Activated CD4-positive, alpha-beta T cell treated with anti-CD3 and anti-CD28 coated beads for 36 hours (primary cell): ENCODE measurements around the gene SOS2. TPM values are rescaled to one million over a fixed set of nuclear protein-coding genes. Genes with fewer than 3 reads are reported as not detected.

ENCODE experiments used
- ATAC-seq: fragments of 200-7000 bp; cut with Tn5 transposase; one replicate; pipeline ENCODE4 v1.10.0; 2021; ENCODE audit warnings: mild to moderate bottlenecking, moderate library complexity
- CTCF ChIA-PET: fragments of 350-600 bp; sonication (Branson Sonifier 250); formaldehyde crosslinking; loops from one replicate; lab custom pipeline; 2021; ENCODE audit warnings: antibody characterized with exemption; lab: Charles Lee
- POLR2A ChIA-PET: fragments of 350-600 bp; sonication (Branson Sonifier 250); formaldehyde crosslinking; loops from one replicate; lab custom pipeline; 2021; ENCODE audit warnings: antibody characterized with exemption, inconsistent platforms; lab: Charles Lee
- DNase-seq: peaks from one replicate; pipeline ENCODE4 v3.0.0-alpha.2; 2020
- H3K27ac Mint-ChIP-seq: one replicate; pipeline ENCODE4 v1.8.0; 2021; ENCODE audit warnings: mixed read lengths
- H3K27me3 Mint-ChIP-seq: one replicate; pipeline ENCODE4 v1.8.0; 2021; ENCODE audit warnings: mixed read lengths
- H3K36me3 Mint-ChIP-seq: one replicate; pipeline ENCODE4 v1.8.0; 2021; ENCODE audit warnings: low read depth, mixed read lengths
- H3K4me1 Mint-ChIP-seq: one replicate; pipeline ENCODE4 v1.8.0; 2021; ENCODE audit warnings: mixed read lengths
- H3K4me3 Mint-ChIP-seq: one replicate; pipeline ENCODE4 v1.8.0; 2021; ENCODE audit warnings: mild to moderate bottlenecking, moderate library complexity, mixed read lengths
- H3K9me3 Mint-ChIP-seq: one replicate; pipeline ENCODE4 v1.8.0; 2021; ENCODE audit warnings: low read depth, mixed read lengths
- intact Hi-C, 2 experiments: fragments of 100-400 bp; cut with DNase I in 1 of 2; cut with micrococcal nuclease in 1 of 2; formaldehyde crosslinking; loops; one replicate each; pipeline versions ENCODE4 v1.14.2 to v1.15.1; 2022 to 2024; cut with DNase I, micrococcal nuclease
- total RNA-seq, 2 experiments: library from RNA; stranded (reverse); gene quantifications; one replicate each; pipeline ENCODE4 v1.2.3, GENCODE V29; 2021

SOS2 gene
- total RNA-seq = 10 to 100 TPM; 20.2 to 20.9 TPM

DNA sequence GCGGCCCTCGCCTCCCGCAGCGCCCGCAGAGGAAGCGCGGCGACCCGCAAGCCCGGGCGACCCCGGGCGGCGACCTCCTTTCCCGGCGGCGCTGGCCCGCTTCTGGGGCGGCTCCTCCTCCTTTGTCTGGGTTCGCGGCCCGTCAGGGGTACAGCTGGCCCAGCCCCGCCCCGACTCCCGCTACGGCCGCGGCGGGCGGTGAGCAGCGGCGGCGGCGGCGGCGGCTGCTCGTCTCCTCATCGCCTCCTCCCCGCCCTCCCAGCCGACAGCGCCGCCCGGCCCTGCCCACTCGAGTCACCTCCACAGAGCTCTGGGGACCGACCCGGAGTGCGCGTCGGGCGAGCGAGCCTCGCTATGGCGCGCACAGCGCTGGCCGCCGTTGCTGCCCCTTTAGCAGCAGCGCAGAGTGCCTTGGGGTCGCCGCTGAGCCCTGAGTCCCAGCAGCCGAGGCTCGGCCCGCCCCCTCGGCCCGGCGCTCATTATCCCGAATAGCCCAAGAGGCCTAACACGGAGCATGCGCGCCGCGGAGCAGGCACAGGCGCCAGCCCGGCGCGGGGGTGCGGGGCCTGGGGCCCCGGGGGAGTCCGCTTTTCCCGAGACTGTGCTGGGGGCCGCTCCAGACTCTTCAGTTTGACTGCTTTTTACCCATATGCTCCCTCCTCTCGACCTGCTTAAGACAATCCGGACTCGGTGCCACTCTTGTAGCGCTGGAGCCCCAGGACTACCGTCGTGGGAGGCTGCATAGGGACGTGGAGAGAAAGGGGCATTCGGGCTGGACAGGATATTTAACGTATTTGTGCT is at the start of gene SOS2:
Gene SOS2 (minus strand): TSS at position 104 of the 801 bp plus-strand sequence. CDS start 295 bp downstream, outside the sequence.
- CTCF ChIA-PET = interaction anchor here (1.4 kb wide), 1 partner anchor 115 kb away, joined by 4 read pairs; the partner anchor contains the start of gene VCPKMT

DNA sequence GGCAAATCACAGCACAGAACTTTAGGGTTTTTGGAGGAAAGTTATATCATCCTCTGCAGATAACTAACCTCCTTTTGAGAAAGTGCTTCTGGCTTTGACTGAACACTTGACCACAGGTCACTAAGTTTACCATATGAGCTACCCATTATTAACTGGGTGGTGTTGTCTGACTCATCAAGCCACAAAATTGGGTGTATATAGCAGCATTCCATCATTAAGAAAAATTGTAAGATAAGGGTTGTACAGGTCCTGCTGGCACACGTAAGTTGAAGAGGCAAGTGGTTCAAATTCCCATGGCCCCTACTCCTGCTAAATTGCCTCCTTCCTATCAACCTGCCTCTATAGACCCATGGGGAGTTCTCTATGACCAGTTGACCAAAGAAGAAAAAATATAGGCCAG is 41.1 kb upstream of the SOS2 start:
- ChIA-PET CTCF (interaction anchor here (0.8 kb wide), 1 partner anchor 10 kb away, joined by 4 read pairs; no protein-coding TSS in a partner anchor), POLR2A (no interaction called here)
- intact Hi-C loops = no loop called here
- no peak for ATAC-seq
- DNase-seq = no peak
- Mint-ChIP-seq H3K9me3 (no peaks in the 10 kb centered on the region), H3K36me3 (peaks cover 8% of the 10 kb centered on the region), H3K27ac (no peak overlapping the region), H3K27me3 (no peaks in the 10 kb centered on the region), H3K4me3 (no peak overlapping the region), H3K4me1 (no peaks in the 10 kb centered on the region)

More for the DNA sequence above, at the start of gene SOS2:
- POLR2A ChIA-PET = interaction anchor here (0.6 to 1.1 kb wide), 2 partner anchors 115 to 528 kb away, joined by 3 to 4 read pairs; partner anchors contain the start of gene VCPKMT
- H3K36me3 Mint-ChIP-seq = peaks cover 18% of the 10 kb centered on the region
- peak; percentile 78 for ATAC-seq
- peak; percentile 90 for DNase-seq
- intact Hi-C loops = loop anchor here (1.0 to 5.0 kb wide), 20 partner anchors 81 to 645 kb away; partner anchors contain the start of genes DMAC2L (in 2 of the 2), L2HGDH (in 2 of the 2), KLHDC2 (in 1 of the 2) and NEMF (in 1 of the 2)
- peaks cover 39% of the 10 kb centered on the region for H3K4me1 Mint-ChIP-seq
- H3K9me3 Mint-ChIP-seq = peaks cover 10% of the 10 kb centered on the region
- H3K27ac Mint-ChIP-seq = peak within 1 kb of the TSS; percentile 85
- peak within 1 kb of the TSS; percentile 78 for H3K4me3 Mint-ChIP-seq
- no peaks in the 10 kb centered on the region for H3K27me3 Mint-ChIP-seq

DNA sequence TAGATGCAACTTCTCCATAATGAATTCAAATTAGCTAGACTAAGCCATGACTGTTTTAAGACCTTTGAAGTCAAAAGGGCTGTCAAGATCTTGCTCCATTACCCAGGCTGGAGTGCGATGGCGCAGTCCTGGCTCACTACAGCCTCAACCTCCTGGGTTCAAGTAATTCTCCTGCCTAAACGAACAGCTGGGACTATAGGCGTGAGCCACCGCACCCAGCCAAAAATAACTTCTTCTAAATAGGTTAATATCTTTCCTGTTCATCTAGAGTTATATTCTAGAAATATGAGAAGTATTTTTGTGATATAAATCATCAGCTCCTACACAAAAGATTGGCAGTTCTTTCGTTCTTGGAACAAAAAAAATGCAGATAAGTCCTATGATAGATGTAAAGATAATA is 39.6 kb upstream of the SOS2 start:
- no peaks in the 10 kb centered on the region for H3K9me3 Mint-ChIP-seq
- DNase-seq (no peak), ATAC-seq (no peak)
- no peaks in the 10 kb centered on the region for H3K4me1 Mint-ChIP-seq
- intact Hi-C loops = no loop called here
- H3K27me3 Mint-ChIP-seq = no peaks in the 10 kb centered on the region
- ChIA-PET POLR2A (no interaction called here), CTCF (no interaction called here)
- peaks cover 3% of the 10 kb centered on the region for H3K36me3 Mint-ChIP-seq
- no peak overlapping the region for H3K27ac Mint-ChIP-seq
- H3K4me3 Mint-ChIP-seq = no peak overlapping the region

DNA sequence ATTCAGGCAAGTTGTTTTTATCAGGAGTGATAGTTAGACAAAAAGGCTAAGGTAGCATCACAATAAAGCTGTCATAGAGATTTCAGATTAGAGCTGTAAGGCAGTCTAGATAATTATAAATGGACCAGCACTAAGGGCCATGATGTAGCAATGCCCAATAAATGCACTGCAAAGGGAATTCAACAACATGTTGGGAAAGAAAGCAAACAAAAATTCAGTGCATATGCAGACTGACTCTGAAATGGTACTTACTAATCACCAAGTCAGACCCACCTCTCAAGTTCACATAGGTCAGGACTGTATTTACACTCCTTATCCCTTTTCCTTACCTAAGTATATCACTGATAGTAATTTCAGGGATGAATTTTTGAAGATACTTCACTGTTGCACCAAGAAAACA is 33.7 kb upstream of the SOS2 start:
- Mint-ChIP-seq H3K27me3 (no peaks in the 10 kb centered on the region), H3K4me1 (no peaks in the 10 kb centered on the region), H3K4me3 (no peak overlapping the region), H3K36me3 (peaks cover 5% of the 10 kb centered on the region), H3K27ac (no peak overlapping the region), H3K9me3 (no peaks in the 10 kb centered on the region)
- no peak for DNase-seq
- intact Hi-C loops = no loop called here
- no peak for ATAC-seq
- ChIA-PET CTCF (no interaction called here), POLR2A (no interaction called here)

DNA sequence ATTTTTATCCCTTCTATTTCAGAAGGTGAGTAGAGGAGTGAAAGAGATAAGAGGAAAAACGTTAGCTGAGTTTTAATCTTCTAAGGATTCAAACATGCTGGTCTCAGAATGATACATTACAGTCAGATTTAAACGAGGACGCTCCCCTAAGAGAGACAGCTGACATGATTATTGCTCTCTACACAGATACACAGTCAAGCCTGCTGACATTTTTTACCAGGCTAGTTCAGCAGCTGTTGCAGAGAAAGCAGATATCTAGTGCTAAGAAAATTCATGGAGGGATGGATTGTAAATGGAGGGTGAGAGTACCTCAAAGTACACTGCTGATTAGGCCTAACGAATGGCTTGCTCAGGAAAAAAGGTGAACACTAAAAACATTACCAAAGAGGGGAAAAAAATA is 31.9 kb upstream of the SOS2 start:
- no peaks in the 10 kb centered on the region for H3K4me1 Mint-ChIP-seq
- no peak for ATAC-seq
- intact Hi-C loops = loop anchor here in 1 of 2 experiments (5.0 kb wide), 1 partner anchor 141 kb away; no protein-coding TSS in a partner anchor
- H3K27me3 Mint-ChIP-seq = no peaks in the 10 kb centered on the region
- no peak overlapping the region for H3K4me3 Mint-ChIP-seq
- no peak for DNase-seq
- H3K36me3 Mint-ChIP-seq = peaks cover 2% of the 10 kb centered on the region
- H3K27ac Mint-ChIP-seq = no peak overlapping the region
- H3K9me3 Mint-ChIP-seq = no peaks in the 10 kb centered on the region
- POLR2A ChIA-PET = no interaction called here
- CTCF ChIA-PET = interaction anchor here (1.1 to 1.4 kb wide), 2 partner anchors 9 to 411 kb away, joined by 3 to 4 read pairs; partner anchors contain the start of gene NEMF

DNA sequence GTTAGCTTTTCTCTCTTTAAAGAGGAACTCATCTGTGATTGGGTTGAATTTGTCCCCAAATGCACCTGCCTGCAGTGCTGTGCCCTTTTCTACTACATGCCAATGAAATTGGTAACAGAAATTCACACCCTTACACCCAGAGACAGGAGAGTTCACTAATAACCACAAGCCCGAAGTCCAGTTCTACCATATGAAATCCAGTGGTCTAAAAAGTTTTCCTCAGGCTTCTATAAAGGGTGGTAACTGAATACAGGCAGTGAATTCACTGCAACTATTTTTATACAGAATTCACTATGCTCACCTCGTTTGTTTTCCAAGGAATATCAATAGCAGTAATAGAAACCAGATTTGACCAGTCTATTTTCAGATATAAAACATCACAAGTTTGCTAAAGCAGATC is 31.5 kb upstream of the SOS2 start:
- Mint-ChIP-seq H3K4me1 (no peaks in the 10 kb centered on the region), H3K9me3 (no peaks in the 10 kb centered on the region), H3K36me3 (peaks cover 2% of the 10 kb centered on the region), H3K27ac (no peak overlapping the region), H3K27me3 (no peaks in the 10 kb centered on the region), H3K4me3 (no peak overlapping the region)
- DNase-seq (no peak), ATAC-seq (no peak)
- POLR2A ChIA-PET = no interaction called here
- CTCF ChIA-PET = interaction anchor here (0.6 to 1.9 kb wide), 5 partner anchors 10 to 558 kb away, joined by 3 to 5 read pairs (median 3); partner anchors contain the start of gene NEMF
- intact Hi-C loops = loop anchor here in 1 of 2 experiments (5.0 kb wide), 1 partner anchor 141 kb away; no protein-coding TSS in a partner anchor

DNA sequence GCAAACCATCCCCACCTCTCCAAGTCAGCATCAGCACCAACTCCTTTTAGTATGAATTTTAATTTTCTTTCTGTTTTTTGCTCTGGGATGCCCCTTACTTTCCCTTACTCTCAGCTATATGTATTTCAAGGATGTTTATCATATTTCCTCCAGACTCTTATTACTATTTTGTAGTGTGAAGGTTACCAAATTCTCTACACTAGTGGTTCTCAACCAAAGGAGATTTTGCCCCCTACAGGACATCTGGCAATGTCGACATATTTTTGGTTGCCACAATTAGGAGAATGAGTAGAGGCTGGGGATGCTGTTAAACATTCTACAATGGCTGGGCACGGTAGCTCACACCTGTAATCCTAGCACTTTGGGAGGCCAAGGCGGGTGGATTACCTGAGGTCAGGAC is 29.1 kb upstream of the SOS2 start:
- DNase-seq = peak; percentile 27
- POLR2A ChIA-PET = no interaction called here

DNA sequence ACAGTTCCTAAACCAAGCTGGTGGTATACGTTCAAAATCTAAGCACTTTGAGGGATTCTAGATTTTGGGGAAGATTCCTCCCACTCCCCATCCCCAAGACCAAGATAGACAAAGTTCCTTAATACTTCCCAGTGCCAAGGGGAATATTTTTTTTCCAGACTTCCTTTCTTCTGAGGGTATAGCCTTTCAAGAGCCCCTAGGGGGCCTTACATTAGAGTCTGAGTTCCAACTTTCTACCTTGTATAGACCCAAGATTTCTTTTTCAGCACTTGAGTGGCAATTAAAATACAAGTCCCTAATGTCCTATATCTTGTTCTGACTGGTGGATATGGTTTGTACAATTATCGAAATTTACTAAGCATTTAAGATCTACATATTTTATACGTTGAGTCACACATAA is 28.7 kb upstream of the SOS2 start:
- DNase-seq = no peak
- Mint-ChIP-seq H3K27ac (no peak overlapping the region), H3K4me1 (no peaks in the 10 kb centered on the region), H3K9me3 (no peaks in the 10 kb centered on the region), H3K27me3 (no peaks in the 10 kb centered on the region), H3K36me3 (peaks cover 4% of the 10 kb centered on the region), H3K4me3 (no peak overlapping the region)
- no peak for ATAC-seq
- CTCF ChIA-PET = interaction anchor here (0.6 to 1.4 kb wide), 4 partner anchors 11 to 407 kb away, joined by 3 read pairs; partner anchors contain the start of gene NEMF
- POLR2A ChIA-PET = no interaction called here
- intact Hi-C loops = loop anchor here in 1 of 2 experiments (5.0 kb wide), 1 partner anchor 138 kb away; no protein-coding TSS in a partner anchor

More for the DNA sequence above, 29.1 kb upstream of the SOS2 start:
- Mint-ChIP-seq H3K36me3 (peaks cover 4% of the 10 kb centered on the region), H3K27me3 (no peaks in the 10 kb centered on the region), H3K4me3 (no peak overlapping the region), H3K9me3 (no peaks in the 10 kb centered on the region), H3K4me1 (no peaks in the 10 kb centered on the region), H3K27ac (no peak overlapping the region)
- intact Hi-C loops = loop anchor here in 1 of 2 experiments (5.0 kb wide), 1 partner anchor 138 kb away; no protein-coding TSS in a partner anchor
- CTCF ChIA-PET = interaction anchor here (1.2 to 1.4 kb wide), 2 partner anchors 154 to 408 kb away, joined by 3 read pairs; partner anchors contain the start of gene NEMF
- ATAC-seq = peak; percentile 64

DNA sequence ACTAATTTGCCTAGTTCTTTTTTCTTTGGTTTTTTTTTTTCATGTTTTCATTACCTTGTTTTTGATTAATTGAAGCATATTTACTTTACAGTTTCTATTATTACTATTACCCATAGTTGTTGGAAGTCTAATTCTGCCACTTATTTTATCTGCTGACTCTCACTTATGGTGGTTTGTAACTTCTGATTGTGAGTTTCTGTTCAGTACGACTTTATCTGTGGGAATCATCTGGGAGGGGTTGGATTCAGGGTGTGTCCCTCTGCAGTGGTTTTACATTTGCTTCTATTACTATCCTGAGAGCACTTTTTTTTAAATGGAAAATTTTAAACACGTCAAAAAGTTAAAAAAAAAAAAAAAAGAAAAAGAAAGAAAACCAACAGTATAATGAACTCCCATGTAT is 26.4 kb upstream of the SOS2 start:
- CTCF ChIA-PET = no interaction called here
- no peak overlapping the region for H3K4me3 Mint-ChIP-seq

DNA sequence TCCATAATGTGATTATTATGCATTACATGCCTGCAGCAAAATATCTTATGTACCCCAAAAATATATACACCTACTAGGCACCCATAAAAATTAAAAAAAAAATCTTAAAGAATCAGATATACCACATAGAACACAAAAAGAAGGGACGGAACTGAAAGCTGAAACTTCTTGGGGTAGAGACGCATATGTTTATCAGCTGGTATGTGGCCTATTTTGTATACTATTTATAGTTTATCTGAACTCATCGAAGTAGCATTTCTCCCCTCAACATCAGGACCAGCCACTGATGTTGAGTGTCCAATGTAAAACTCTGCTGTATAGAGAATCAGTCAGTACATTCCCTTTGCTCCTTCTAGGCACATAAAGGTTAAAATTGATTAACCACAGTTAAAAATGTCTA is 22.9 kb upstream of the SOS2 start:
- ChIA-PET CTCF (no interaction called here), POLR2A (no interaction called here)
- Mint-ChIP-seq H3K9me3 (no peaks in the 10 kb centered on the region), H3K4me3 (no peak overlapping the region), H3K4me1 (no peaks in the 10 kb centered on the region), H3K36me3 (peaks cover 11% of the 10 kb centered on the region), H3K27ac (no peak overlapping the region), H3K27me3 (no peaks in the 10 kb centered on the region)
- no peak for DNase-seq
- intact Hi-C loops = no loop called here
- no peak for ATAC-seq

More for the DNA sequence above, 26.4 kb upstream of the SOS2 start:
- Mint-ChIP-seq H3K27me3 (no peaks in the 10 kb centered on the region), H3K9me3 (no peaks in the 10 kb centered on the region), H3K36me3 (peaks cover 10% of the 10 kb centered on the region), H3K27ac (no peak overlapping the region), H3K4me1 (no peaks in the 10 kb centered on the region)
- POLR2A ChIA-PET = interaction anchor here (0.7 kb wide), 1 partner anchor 74 kb away, joined by 3 read pairs; no protein-coding TSS in a partner anchor
- intact Hi-C loops = no loop called here
- ATAC-seq (no peak), DNase-seq (no peak)

DNA sequence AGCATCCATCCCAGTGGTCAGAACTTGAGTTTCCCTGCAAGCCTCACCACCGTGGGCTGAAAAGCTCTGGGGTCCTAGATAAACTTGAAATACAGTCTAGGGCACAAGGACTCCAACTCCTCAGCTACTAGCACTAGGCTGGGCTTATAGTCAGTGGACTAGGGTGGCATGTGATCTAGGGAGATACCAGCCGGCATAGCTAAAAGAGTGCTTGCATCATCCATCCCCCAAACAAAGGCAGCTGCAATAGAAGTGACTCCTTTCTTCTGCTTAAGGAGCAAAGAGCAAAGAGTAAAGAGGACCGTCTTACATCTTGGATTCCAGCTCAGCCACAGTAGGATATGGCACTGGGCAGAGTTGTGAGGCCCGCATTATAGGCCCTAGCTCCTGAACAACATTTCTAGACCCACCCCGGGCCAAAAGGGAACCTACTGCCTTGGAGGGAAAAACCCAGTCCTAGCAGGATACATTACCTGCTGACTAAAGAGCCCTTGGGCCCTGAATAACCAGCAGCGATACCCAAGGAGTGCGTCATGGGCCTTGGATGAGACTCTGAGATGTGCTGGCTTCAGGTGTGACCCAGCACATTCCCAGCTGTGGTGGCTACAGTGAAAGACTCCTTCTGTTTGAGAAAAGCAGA is 17.9 kb upstream of the SOS2 start:
- CTCF ChIA-PET = interaction anchor here (0.5 kb wide), 1 partner anchor 10 kb away, joined by 3 read pairs; no protein-coding TSS in a partner anchor
- H3K4me3 Mint-ChIP-seq = no peak overlapping the region
- DNase-seq = no peak
- H3K4me1 Mint-ChIP-seq = no peaks in the 10 kb centered on the region
- no peak for ATAC-seq
- H3K27ac Mint-ChIP-seq = no peak overlapping the region
- H3K27me3 Mint-ChIP-seq = no peaks in the 10 kb centered on the region
- no peaks in the 10 kb centered on the region for H3K9me3 Mint-ChIP-seq
- H3K36me3 Mint-ChIP-seq = peaks cover 17% of the 10 kb centered on the region
- intact Hi-C loops = no loop called here
- POLR2A ChIA-PET = no interaction called here
